Heart left ventricle (tissue), 16 donors: ENCODE data around the gene LGI2. TPM values are rescaled to one million over a fixed set of nuclear protein-coding genes. Genes with fewer than 3 reads are reported as not detected.

Source experiments
- ATAC-seq, 4 donors: fragments of 200-7000 bp; cut with Tn5 transposase; one replicate each; pipeline ENCODE4 v1.9.1; 2020 to 2022; ENCODE audit warnings: moderate library complexity in 4 of 4, mild to moderate bottlenecking in 3 of 4, moderate number of reproducible peaks in 1 of 4
- DNase-seq, 5 donors: peaks; one replicate each; pipeline ENCODE4 v3.0.0-alpha.2; 2020
- H3K27ac ChIP-seq, 12 donors: fragments of 200-600 bp; sonication (generic) in 4 of 12; one replicate each; pipeline versions ENCODE4 v1.5.0 to v1.8.0; 2016 to 2022; ENCODE audit warnings: mild to moderate bottlenecking in 2 of 12
- H3K27me3 ChIP-seq, 9 donors: fragments of 200-600 bp; sonication (generic) in 2 of 9; one replicate each; pipeline versions ENCODE4 v1.5.1 to v1.8.0; 2016 to 2022; ENCODE audit warnings: mild to moderate bottlenecking in 3 of 9
- H3K36me3 ChIP-seq, 9 donors: fragments of 200-600 bp; sonication (generic) in 2 of 9; one replicate each; pipeline versions ENCODE4 v1.5.0 to v1.8.0; 2018 to 2022; ENCODE audit warnings: mild to moderate bottlenecking in 2 of 9
- H3K4me1 ChIP-seq, 12 donors: fragments of 200-600 bp; sonication (generic) in 4 of 12; one replicate each; pipeline versions ENCODE4 v1.5.0 to v1.8.0; 2016 to 2022; ENCODE audit warnings: mild to moderate bottlenecking in 3 of 12
- H3K4me3 ChIP-seq, 12 donors: fragments of 200-600 bp; sonication (generic) in 4 of 12; one replicate each; pipeline versions ENCODE4 v1.5.0 to v1.8.0; 2017 to 2022; ENCODE audit warnings: mild to moderate bottlenecking in 9 of 12, moderate library complexity in 4 of 12
- H3K9me3 ChIP-seq, 12 donors: fragments of 200-600 bp; sonication (generic) in 4 of 12; one replicate each; pipeline versions ENCODE4 v1.5.0 to v1.8.0; 2016 to 2022; ENCODE audit warnings: mild to moderate bottlenecking in 1 of 12
- POLR2A ChIP-seq, 2 donors: fragments of 450-650 bp; IDR thresholded peaks; one replicate each; pipeline ENCODE4 v1.6.1; 2017; ENCODE audit warnings: antibody characterized with exemption in 2 of 2, mild to moderate bottlenecking in 2 of 2, moderate library complexity in 2 of 2
- WGBS, 4 donors: extraction: QIAGEN DNeasy Blood & Tissue Kit in 2 of 4; methylation state at CpG; one replicate each; pipeline versions ENCODE4 v1.1.5 to v1.1.7; 2013 to 2018; 5-methylcytosine and 5-hydroxymethylcytosine counted together
- intact Hi-C, 10 donors: fragments of 100-400 bp; cut with DNase I; formaldehyde crosslinking; loops; one replicate each; pipeline versions ENCODE4 v1.11.1 to v1.14.2; 2022
- polyA plus RNA-seq, 2 donors: library from polyadenylated mRNA; stranded (reverse); fragments of 200-250 nt; gene quantifications; one replicate each; pipeline ENCODE4 v1.2.3, GENCODE V29; 2013
- total RNA-seq, 9 donors: library from RNA; depleted of rRNA in 2 of 9; stranded (reverse); fragments of >200 nt in 2 of 9; fragmentation: NEBNext Ultra II Directional in 3 of 9; extraction: Animal tissue kit (Norgen Biotek cat#: 25700) in 3 of 9; gene quantifications; one replicate each; pipeline versions ENCODE4 v1.1.0 to v1.2.4, GENCODE V29; 2016 to 2023
- TF ChIP-seq, protein P1 (sequence below), 12 donors: fragments of 200-600 bp; sonication (generic) in 4 of 12; IDR thresholded peaks; one replicate each; pipeline versions ENCODE4 v1.5.0 to v1.8.0; 2018 to 2022; ENCODE audit warnings: antibody characterized with exemption in 12 of 12, mild to moderate bottlenecking in 5 of 12
- donor health status: ischemic (EF 13 %, LVEDD 7.1; RV severe dilation, severe dysfunction).
- donor health status: healthy with polysubstance abuse.
- donor health status: DM: no; HTN: yes; CAD: no.
- donor health status: DM: no; HTN: no; CAD: no.
- donor health status: ischemic (EF 25% LVEDD 6.9; RV normal size, moderate dysfunction).
- donor health status: ischemic (EF 25% LVEDD 5.7; RV mildly dilated, moderate dysfunction).
- donor health status: healthy.
- donor health status: DM: yes; HTN: yes; CAD: no.
- donor health status: ischemic (EF 35%, LVEDD 5.7; RV mildly dilated, moderate dysfunction).
- donor health status: nonischemic (EF 11% LVEDD 7.7; RV severe dilation, severe dysfunction).
- donor health status: DM: yes; HTN: yes; CAD: no.
- donor health status: PGD.
- donor health status: ischemic (EF 29% LVEDD 5.4; RV normal size, mild dysfunction).
- donor health status: nonischemic (EF 23%, LVEDD 6.1; RV moderate dilation, normal function).

Gene LGI2
- total and polyA plus RNA-seq, 11 donors: 0.50 to 10.6 (median 2.4) TPM

DNA sequence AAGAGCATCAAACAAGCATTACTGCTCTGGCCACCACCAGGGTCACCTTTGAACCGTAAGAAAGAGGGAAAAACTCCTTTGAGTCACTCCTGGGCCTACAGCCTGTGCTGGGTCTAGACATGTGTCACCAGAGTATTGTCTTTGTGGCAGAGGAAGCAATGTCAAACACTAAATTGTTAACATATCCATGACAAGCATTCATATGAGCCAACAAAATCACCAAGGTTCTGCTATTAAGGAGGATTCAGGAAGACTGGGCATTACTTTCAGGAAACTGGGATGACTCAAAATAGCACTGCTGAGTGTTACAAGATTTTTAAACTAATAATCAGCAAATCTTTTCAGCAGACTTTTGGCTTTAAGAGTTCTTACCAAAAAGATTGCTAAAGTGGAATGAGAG, 28.1 kb downstream of the LGI2 start:
- 44 to 76% (median 56%) methylated on average over 1 of the region's 1 CpG for WGBS, 4 donors
- Histone ChIP-seq H3K9me3 (no peaks in the 10 kb centered on the region), H3K36me3 (no peaks in the 10 kb centered on the region), H3K27me3 (no peaks in the 10 kb centered on the region), H3K27ac (peak overlapping the region in 6 of 12 donors; percentile 33 to 71 (median 62)), H3K4me1 (peaks cover 0 to 42% (median 18%) of the 10 kb centered on the region in 12 donors), H3K4me3 (no peak overlapping the region)
- DNase-seq (no peak), ATAC-seq (peak in 3 of 4 donors; percentile 74 to 80 (median 76))
- intact Hi-C loops: no loop called here
- TF ChIP-seq, protein P1, sequence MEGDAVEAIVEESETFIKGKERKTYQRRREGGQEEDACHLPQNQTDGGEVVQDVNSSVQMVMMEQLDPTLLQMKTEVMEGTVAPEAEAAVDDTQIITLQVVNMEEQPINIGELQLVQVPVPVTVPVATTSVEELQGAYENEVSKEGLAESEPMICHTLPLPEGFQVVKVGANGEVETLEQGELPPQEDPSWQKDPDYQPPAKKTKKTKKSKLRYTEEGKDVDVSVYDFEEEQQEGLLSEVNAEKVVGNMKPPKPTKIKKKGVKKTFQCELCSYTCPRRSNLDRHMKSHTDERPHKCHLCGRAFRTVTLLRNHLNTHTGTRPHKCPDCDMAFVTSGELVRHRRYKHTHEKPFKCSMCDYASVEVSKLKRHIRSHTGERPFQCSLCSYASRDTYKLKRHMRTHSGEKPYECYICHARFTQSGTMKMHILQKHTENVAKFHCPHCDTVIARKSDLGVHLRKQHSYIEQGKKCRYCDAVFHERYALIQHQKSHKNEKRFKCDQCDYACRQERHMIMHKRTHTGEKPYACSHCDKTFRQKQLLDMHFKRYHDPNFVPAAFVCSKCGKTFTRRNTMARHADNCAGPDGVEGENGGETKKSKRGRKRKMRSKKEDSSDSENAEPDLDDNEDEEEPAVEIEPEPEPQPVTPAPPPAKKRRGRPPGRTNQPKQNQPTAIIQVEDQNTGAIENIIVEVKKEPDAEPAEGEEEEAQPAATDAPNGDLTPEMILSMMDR (IDR thresholded peaks at IDR 0.05): no peak
- no peak for TF ChIP-seq POLR2A (IDR thresholded peaks at IDR 0.05)

DNA sequence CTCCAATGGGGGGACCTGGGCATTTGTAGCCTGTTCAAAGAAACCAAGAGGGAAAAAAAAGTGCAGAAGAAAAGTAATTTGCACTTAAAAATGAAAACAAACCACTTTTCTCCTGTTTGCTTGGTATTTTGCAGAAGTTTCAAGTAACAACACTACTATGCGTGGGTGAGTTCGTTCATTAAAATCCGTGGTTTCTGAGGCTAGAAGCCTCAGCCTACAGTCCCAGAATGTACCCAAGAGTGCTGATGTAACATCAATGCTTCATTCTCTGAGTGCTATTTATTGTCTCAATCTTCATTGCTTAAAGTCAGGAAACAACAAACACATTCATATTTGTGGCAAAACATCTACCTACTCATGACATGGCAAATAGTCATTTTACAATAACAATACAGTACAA, 29.2 kb downstream of the LGI2 start:
- Histone ChIP-seq H3K4me1 (peaks cover 0 to 42% (median 18%) of the 10 kb centered on the region in 12 donors), H3K36me3 (no peaks in the 10 kb centered on the region), H3K9me3 (no peaks in the 10 kb centered on the region), H3K27ac (peak overlapping the region in 3 of 12 donors; percentile 6 to 67 (median 33)), H3K27me3 (no peaks in the 10 kb centered on the region), H3K4me3 (no peak overlapping the region)
- ATAC-seq: no peak
- no peak for DNase-seq
- 82 to 94% (median 90%) methylated on average over 3 of the region's 3 CpGs for WGBS, 4 donors
- intact Hi-C loops: no loop called here
- TF ChIP-seq, protein P1 (IDR thresholded peaks at IDR 0.05): no peak
- no peak for TF ChIP-seq POLR2A (IDR thresholded peaks at IDR 0.05)

DNA sequence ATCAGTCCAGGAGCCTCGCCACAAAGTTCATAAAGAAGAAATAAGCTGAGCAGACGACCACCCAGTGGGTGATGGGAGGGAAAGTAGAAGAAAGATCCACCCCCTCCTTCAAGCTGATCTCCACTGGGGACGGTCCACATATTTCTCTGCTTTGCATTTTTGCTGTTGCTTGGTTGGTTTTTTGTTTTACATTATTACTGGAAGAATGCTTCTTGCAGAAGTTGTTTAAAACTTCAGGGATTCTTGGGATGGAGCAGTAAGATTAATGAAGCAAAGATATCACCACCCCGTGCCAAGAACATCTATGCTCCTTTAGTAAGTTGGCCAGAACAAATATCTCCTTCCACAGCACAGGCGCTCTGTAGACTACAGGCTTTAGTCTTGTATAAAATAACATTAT, 30.1 kb downstream of the LGI2 start:
- 80 to 87% (median 85%) methylated on average over 5 of the region's 5 CpGs for WGBS, 4 donors
- peaks cover 0 to 42% (median 18%) of the 10 kb centered on the region in 12 donors for H3K4me1 ChIP-seq
- DNase-seq: no peak
- H3K36me3 ChIP-seq: no peaks in the 10 kb centered on the region
- no peak for ATAC-seq
- peaks cover 0 to under 1% (median 0%) of the 10 kb centered on the region in 12 donors for H3K9me3 ChIP-seq
- H3K27me3 ChIP-seq: no peaks in the 10 kb centered on the region
- TF ChIP-seq, protein P1 (IDR thresholded peaks at IDR 0.05): no peak
- no peak for TF ChIP-seq POLR2A (IDR thresholded peaks at IDR 0.05)
- intact Hi-C loops: no loop called here
- no peak overlapping the region for H3K4me3 ChIP-seq
- H3K27ac ChIP-seq: no peak overlapping the region

DNA sequence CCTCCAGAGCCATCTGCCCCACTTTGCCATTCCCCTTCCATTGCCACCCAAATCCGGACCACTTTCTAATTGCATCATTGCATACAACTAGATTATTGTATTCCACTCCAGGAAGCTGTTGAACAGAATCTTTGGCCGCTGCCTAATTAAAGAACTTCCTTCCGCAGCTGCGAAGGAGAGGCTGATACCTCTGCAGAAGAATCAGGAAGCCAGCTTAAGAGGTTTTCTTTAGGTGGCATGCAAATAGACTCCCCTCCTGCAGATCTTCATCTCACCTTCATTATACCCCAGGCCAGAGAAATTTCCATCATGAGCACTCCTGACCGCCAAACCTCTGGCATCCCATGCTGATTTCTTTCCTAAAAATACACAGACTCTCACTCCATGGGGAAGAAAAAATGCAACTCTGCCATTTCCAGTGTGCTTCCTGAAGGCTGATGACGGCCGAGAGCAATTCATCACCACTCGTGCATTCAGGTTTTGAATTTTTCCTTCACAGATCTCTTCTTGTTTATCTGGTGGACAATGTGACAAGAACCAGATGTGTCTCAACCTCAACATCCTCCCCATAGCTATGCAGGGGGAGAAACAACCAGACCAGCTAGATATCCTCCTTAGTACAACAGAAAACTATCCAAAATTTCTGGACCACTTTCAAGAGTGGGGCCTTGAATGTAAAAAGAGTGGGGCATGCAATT, 31.2 kb downstream of the LGI2 start:
- intact Hi-C loops: no loop called here
- TF ChIP-seq, protein P1 (IDR thresholded peaks at IDR 0.05): no peak
- TF ChIP-seq POLR2A (IDR thresholded peaks at IDR 0.05): no peak
- peak overlapping the region in 3 of 12 donors; percentile 0 to 56 (median 25) for H3K27ac ChIP-seq

More for the DNA sequence above, 31.2 kb downstream of the LGI2 start:
- Histone ChIP-seq H3K27me3 (no peaks in the 10 kb centered on the region), H3K36me3 (no peaks in the 10 kb centered on the region), H3K9me3 (peaks cover 0 to 6% (median 0%) of the 10 kb centered on the region in 12 donors), H3K4me1 (peaks cover 0 to 42% (median 18%) of the 10 kb centered on the region in 12 donors), H3K4me3 (no peak overlapping the region)
- ATAC-seq: peak in 3 of 4 donors; percentile 21 to 43 (median 39)
- 12 to 20% (median 15%) methylated on average over 8 of the region's 8 CpGs for WGBS, 4 donors
- DNase-seq: no peak
